Endothelial cell of umbilical vein (primary cell): ENCODE measurements around the gene PRCD. TPM values are rescaled to one million over a fixed set of nuclear protein-coding genes. Genes with fewer than 3 reads are reported as not detected.
A peak's percentile ranks its signal among the peaks of the same experiment; 100 is the strongest.

Experiments used
- BruUV-seq: library from RNA; stranded (reverse); fragments of 400-500 nt; replicated peaks from 2 replicates; lab custom pipeline; 2021; lab: Mats Ljungman, UMichigan
- CTCF ChIA-PET: fragments of 300-600, 350-600 bp; sonication (Branson Sonifier 250); formaldehyde crosslinking; loops from one replicate; lab custom pipeline; 2021; ENCODE audit warnings: antibody characterized with exemption, inconsistent platforms; lab: Charles Lee
- POLR2A ChIA-PET: fragments of 300-600, 350-600 bp; sonication (Branson Sonifier 250); formaldehyde crosslinking; loops from one replicate; lab custom pipeline; 2021; ENCODE audit warnings: antibody characterized with exemption, inconsistent platforms; lab: Charles Lee
- DNase-seq: peaks from one replicate; pipeline ENCODE4 v3.0.0-alpha.2; 2011; ENCODE audit warnings: low read depth, low spot score
- FAIRE-seq: peaks from 2 replicates; lab custom pipeline; 2011; peaks lifted over from hg19 to GRCh38; lab: Jason Lieb, UNC
- H2AFZ ChIP-seq: 2 replicates; pipeline ENCODE4 v1.6.0; 2012; ENCODE audit warnings: low read depth, low read length, control low read depth, inconsistent platforms
- H3K27ac ChIP-seq: 2 replicates; pipeline ENCODE4 v1.5.1; 2011; ENCODE audit warnings: low read depth, mild to moderate bottlenecking, control low read depth, low read length, moderate library complexity; ENCODE audit not compliant: insufficient read depth
- H3K27me3 ChIP-seq, 2 experiments: 2 replicates each; pipeline versions ENCODE4 v1.6.0 to v1.6.1; 2011; ENCODE audit warnings: low read length in 2 of 2, mixed read lengths in 1 of 2; ENCODE audit not compliant: control insufficient read depth in 2 of 2, insufficient read depth in 2 of 2
- H3K36me3 ChIP-seq, 2 experiments: 2 replicates in 1 of 2; 3 replicates in 1 of 2; pipeline ENCODE4 v1.5.1; 2011; ENCODE audit warnings: low read length in 2 of 2, mild to moderate bottlenecking in 1 of 2, moderate library complexity in 1 of 2; ENCODE audit not compliant: control insufficient read depth in 2 of 2, insufficient read depth in 2 of 2; ENCODE audit errors: extremely low read depth in 1 of 2
- H3K4me1 ChIP-seq: 3 replicates; pipeline ENCODE4 v1.5.1; 2011; ENCODE audit warnings: mild to moderate bottlenecking, low read length; ENCODE audit not compliant: control insufficient read depth, insufficient read depth; ENCODE audit errors: extremely low read depth
- H3K4me2 ChIP-seq: 2 replicates; pipeline ENCODE4 v1.6.1; 2011; ENCODE audit warnings: low read length, control low read depth, mixed read lengths; ENCODE audit not compliant: insufficient read depth
- H3K4me3 ChIP-seq, 3 experiments: fragments of 200-600 bp in 1 of 3; sonication (generic), shearing (Covaris generic) in 1 of 3; replicated peaks in 1 of 3; 2 replicates each; pipeline ENCODE4 v1.5.1; 2011 to 2016; ENCODE audit warnings: control low read depth in 3 of 3, low read length in 3 of 3, mild to moderate bottlenecking in 2 of 3, inconsistent platforms in 1 of 3, low read depth in 1 of 3, moderate library complexity in 1 of 3; ENCODE audit not compliant: insufficient read depth in 1 of 3
- H3K79me2 ChIP-seq: 2 replicates; pipeline ENCODE4 v1.6.0; 2012; ENCODE audit warnings: low read length, inconsistent platforms; ENCODE audit not compliant: control insufficient read depth, insufficient read depth
- H3K9ac ChIP-seq: replicated peaks from 2 replicates; pipeline ENCODE3; 2011; ENCODE audit warnings: low read length, control low read depth; ENCODE audit not compliant: insufficient read depth; ENCODE audit errors: extremely low read depth
- H3K9me1 ChIP-seq: replicated peaks from 3 replicates; pipeline ENCODE4 v1.6.0; 2011; ENCODE audit warnings: mild to moderate bottlenecking, low read length; ENCODE audit not compliant: control insufficient read depth, insufficient read depth; ENCODE audit errors: extremely low read depth
- H3K9me3 ChIP-seq: replicated peaks from 2 replicates; pipeline ENCODE4 v1.5.1; 2012; ENCODE audit warnings: low read length, inconsistent platforms; ENCODE audit not compliant: control insufficient read depth, insufficient read depth
- H4K20me1 ChIP-seq: replicated peaks from 2 replicates; pipeline ENCODE3; 2011; ENCODE audit warnings: mild to moderate bottlenecking, low read length; ENCODE audit not compliant: control insufficient read depth, insufficient read depth; ENCODE audit errors: extremely low read depth
- CTCF ChIP-seq, 2 donors: IDR thresholded peaks; 1 replicate in 1 of 2; 2 replicates in 1 of 2; pipeline ENCODE4 v1.5.1; 2011; ENCODE audit warnings: low read length in 2 of 2, mild to moderate bottlenecking in 2 of 2, moderate library complexity in 2 of 2, control low read depth in 1 of 2, inconsistent platforms in 1 of 2, low read depth in 1 of 2; ENCODE audit not compliant: insufficient read depth in 1 of 2; ENCODE audit errors: extremely low read depth in 1 of 2
- EZH2 ChIP-seq: IDR thresholded peaks from 2 replicates; pipeline ENCODE4 v1.6.1; 2012; ENCODE audit warnings: borderline replicate concordance, low read depth, mild to moderate bottlenecking, moderate library complexity, low read length, inconsistent platforms; ENCODE audit not compliant: severe bottlenecking
- FOS ChIP-seq: IDR thresholded peaks from 2 replicates; pipeline ENCODE4 v1.6.1; 2011; ENCODE audit warnings: mild to moderate bottlenecking, low read length, moderate library complexity, borderline replicate concordance; ENCODE audit not compliant: insufficient read depth
- GATA2 ChIP-seq: IDR thresholded peaks from 2 replicates; pipeline ENCODE4 v1.7.0; 2011; ENCODE audit warnings: low read depth, mild to moderate bottlenecking, moderate library complexity, mixed read lengths, low read length; ENCODE audit not compliant: insufficient read length, insufficient read depth
- JUN ChIP-seq: IDR thresholded peaks from 2 replicates; pipeline ENCODE4 v1.6.1; 2011; ENCODE audit warnings: borderline replicate concordance, low read depth; ENCODE audit not compliant: insufficient read length, insufficient read depth
- MAX ChIP-seq: IDR thresholded peaks from 2 replicates; pipeline ENCODE4 v1.6.1; 2011; ENCODE audit not compliant: insufficient read depth, insufficient read length
- MYC ChIP-seq: IDR thresholded peaks from one replicate; pipeline ENCODE4 v1.6.1; 2011; ENCODE audit warnings: mild to moderate bottlenecking, low read depth, low read length
- POLR2A ChIP-seq: IDR thresholded peaks from 2 replicates; pipeline ENCODE4 v1.6.1; 2012; ENCODE audit warnings: low read depth, mild to moderate bottlenecking, control low read depth, low read length
- POLR2AphosphoS5 ChIP-seq: IDR thresholded peaks from 2 replicates; pipeline ENCODE4 v1.6.1; 2012; ENCODE audit warnings: low read depth, mild to moderate bottlenecking, control low read depth, low read length, moderate library complexity; ENCODE audit not compliant: insufficient read depth
- dilution Hi-C: fragments of 300-500 bp; cut with MboI; formaldehyde crosslinking; loops from one replicate; pipeline ENCODE4 v1.15.0; 2019; ENCODE audit warnings: low sequenced_read_pairs; ENCODE audit not compliant: extremely low pct_ligation_motif_present
- intact Hi-C: fragments of 100-400 bp; cut with micrococcal nuclease; formaldehyde crosslinking; loops from one replicate; pipeline ENCODE4 v1.10.0; 2022
- polyA plus RNA-seq, 4 experiments: library from polyadenylated mRNA; depleted of rRNA in 3 of 4; stranded (reverse) in 3 of 4; unstranded in 1 of 4; fragments of >200 nt; gene quantifications; 2 replicates each; pipeline versions ENCODE4 v1.2.1 to v1.2.3, GENCODE V29; 2011 to 2012; ENCODE audit warnings: missing spikeins in 1 of 4
- total RNA-seq: library from RNA; stranded (reverse); gene quantifications from 2 replicates; pipeline ENCODE4 v1.2.3, GENCODE V29; 2021

The PRCD gene
- total and polyA plus RNA-seq, 2 donors (not counting 3 experiments of a cell fraction or from before 2014, with no cell fraction given): not detected

- intact Hi-C loops (no loop called here), dilution Hi-C loops (no loop called here)
- Histone ChIP-seq H3K27ac (no peak overlapping the region), H3K4me1 (peaks cover 10% of the 10 kb centered on the region), H3K4me2 (no peak overlapping the region), H3K79me2 (no peaks in the 10 kb centered on the region), H3K9me1 (no peaks in the 10 kb centered on the region), H3K36me3 (no peaks in the 10 kb centered on the region), H3K4me3 (no peak overlapping the region), H4K20me1 (no peaks in the 10 kb centered on the region), H2AFZ (no peak overlapping the region), H3K9me3 (no peaks in the 10 kb centered on the region), H3K9ac (no peak overlapping the region), H3K27me3 (peaks cover 0 to 5% of the 10 kb centered on the region in 2 experiments)
- DNase-seq: no peak
- FAIRE-seq: no peak
- CTCF ChIA-PET: interaction anchor here (1.0 to 5.6 kb wide), 7 partner anchors 13 to 138 kb away, joined by 3 to 106 read pairs (median 26); no protein-coding TSS in a partner anchor
- no peak for TF ChIP-seq POLR2AphosphoS5
- POLR2A ChIA-PET: no interaction called here
- no TSS peak for BruUV-seq
Observed at GRCh38 chr17:76543826-76544545, 4.1 kb downstream of the PRCD start.

- no peaks in the 10 kb centered on the region for H3K27me3 ChIP-seq
- H3K4me3 ChIP-seq: no peak overlapping the region
- POLR2A ChIA-PET: no interaction called here
- dilution Hi-C loops (no loop called here), intact Hi-C loops (no loop called here)
- H3K9me3 ChIP-seq: no peaks in the 10 kb centered on the region
- no TSS peak for BruUV-seq
- DNase-seq (no peak), FAIRE-seq (peak; percentile 37)
- TF ChIP-seq JUN (no peak), EZH2 (no peak), MAX (no peak), CTCF (IDR thresholded peaks at IDR 0.05; ENCODE audit: extremely low read depth in 1 of 2, insufficient read depth in 1 of 2, low read depth in 1 of 2, low read length in 2 of 2) (no peak), POLR2AphosphoS5 (no peak), MYC (no peak), GATA2 (no peak), POLR2A (no peak), FOS (no peak)
- no peak overlapping the region for H3K4me2 ChIP-seq
- CTCF ChIA-PET: interaction anchor here (1.8 to 5.6 kb wide), 6 partner anchors 8 to 137 kb away, joined by 4 to 106 read pairs (median 28); partner anchors contain the start of gene CYGB
- no peak overlapping the region for H2AFZ ChIP-seq
- no peaks in the 10 kb centered on the region for H4K20me1 ChIP-seq
- H3K27ac ChIP-seq: no peak overlapping the region
- H3K9me1 ChIP-seq: no peaks in the 10 kb centered on the region
- H3K79me2 ChIP-seq: no peaks in the 10 kb centered on the region
- H3K9ac ChIP-seq: no peak overlapping the region
- no peaks in the 10 kb centered on the region for H3K36me3 ChIP-seq
- H3K4me1 ChIP-seq: peaks cover 10% of the 10 kb centered on the region
Observed at GRCh38 chr17:76544546-76545365, 4.9 kb downstream of the PRCD start.
